ENCODE measurements around the gene DCT.

The DCT gene

GRCh38 chr13:94413598-94413944 is 65.9 kb downstream of the DCT start:
- no peak for TF ChIP-seq CTCF (IDR thresholded peaks at IDR 0.05; ENCODE audit: low read depth, low read length, missing control alignments)
- no peak for DNase-seq (ENCODE audit: low read depth)
- no peak overlapping the region for H3K4me3 ChIP-seq (ENCODE audit: low read depth, low read length)
- in situ Hi-C loops (cut with HindIII; ENCODE audit: low sequenced_read_pairs) = no loop called here

DNA sequence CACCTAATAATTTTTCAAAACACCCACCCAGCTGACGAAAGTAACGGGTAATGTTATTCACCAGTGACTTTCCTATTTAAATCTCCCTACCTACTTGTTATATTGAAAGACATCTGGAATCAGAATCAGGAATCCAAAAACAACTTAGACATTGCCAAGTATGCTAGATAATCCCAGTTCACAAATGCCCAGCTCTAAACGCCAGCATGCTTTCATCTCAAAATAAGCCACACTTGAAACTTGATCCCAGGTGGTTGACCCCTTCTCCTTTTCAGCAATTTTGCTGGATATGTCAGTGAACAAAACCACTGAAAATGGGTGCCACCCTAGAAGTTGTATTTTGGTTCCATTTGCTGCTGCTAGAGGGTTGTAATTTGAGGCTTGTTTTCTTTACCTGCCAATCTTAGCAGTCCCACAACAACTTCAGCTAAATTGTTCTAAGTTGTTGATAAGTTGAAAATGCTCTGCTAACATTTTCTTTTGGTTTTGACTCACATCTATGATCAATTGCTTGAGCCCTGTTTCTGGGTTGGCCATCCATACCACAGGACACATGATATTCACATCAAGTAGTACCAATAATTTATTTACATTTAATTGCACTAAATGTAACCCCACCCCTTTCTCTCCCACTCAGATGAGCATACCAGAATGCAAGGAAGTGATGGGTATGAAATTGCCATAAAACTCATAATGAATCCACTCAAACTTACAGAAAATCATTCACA is 66.4 kb downstream of the DCT start:
- no peak for DNase-seq (ENCODE audit: low read depth)
- TF ChIP-seq CTCF (IDR thresholded peaks at IDR 0.05; ENCODE audit: low read depth, low read length, missing control alignments) = no peak
- in situ Hi-C loops (cut with HindIII; ENCODE audit: low sequenced_read_pairs) = no loop called here
- no peak overlapping the region for H3K4me3 ChIP-seq (ENCODE audit: low read depth, low read length)

DNA sequence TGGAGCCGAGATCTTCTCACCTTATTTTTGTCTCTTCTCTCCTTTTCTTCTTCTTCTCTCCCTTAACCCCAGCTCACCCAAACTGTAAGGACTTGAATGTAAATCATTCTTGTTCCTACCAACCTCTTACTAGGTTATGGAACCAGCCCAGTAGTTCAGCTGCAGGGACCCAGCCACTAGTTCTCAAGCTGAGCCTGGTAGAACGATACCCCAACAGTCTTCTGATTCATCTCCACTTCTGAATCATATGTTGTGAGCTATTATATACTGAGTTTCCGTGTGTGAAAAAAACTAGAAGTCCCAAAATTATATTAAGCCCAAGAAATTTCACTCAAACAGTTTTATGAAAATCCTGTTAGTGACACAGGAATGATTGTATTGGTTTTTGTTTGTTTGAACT is 67.7 kb downstream of the DCT start:
- TF ChIP-seq CTCF (IDR thresholded peaks at IDR 0.05; ENCODE audit: low read depth, low read length, missing control alignments) = no peak
- DNase-seq (ENCODE audit: low read depth) = no peak
- H3K4me3 ChIP-seq (ENCODE audit: low read depth, low read length) = no peak overlapping the region
- in situ Hi-C loops (cut with HindIII; ENCODE audit: low sequenced_read_pairs) = no loop called here

DNA sequence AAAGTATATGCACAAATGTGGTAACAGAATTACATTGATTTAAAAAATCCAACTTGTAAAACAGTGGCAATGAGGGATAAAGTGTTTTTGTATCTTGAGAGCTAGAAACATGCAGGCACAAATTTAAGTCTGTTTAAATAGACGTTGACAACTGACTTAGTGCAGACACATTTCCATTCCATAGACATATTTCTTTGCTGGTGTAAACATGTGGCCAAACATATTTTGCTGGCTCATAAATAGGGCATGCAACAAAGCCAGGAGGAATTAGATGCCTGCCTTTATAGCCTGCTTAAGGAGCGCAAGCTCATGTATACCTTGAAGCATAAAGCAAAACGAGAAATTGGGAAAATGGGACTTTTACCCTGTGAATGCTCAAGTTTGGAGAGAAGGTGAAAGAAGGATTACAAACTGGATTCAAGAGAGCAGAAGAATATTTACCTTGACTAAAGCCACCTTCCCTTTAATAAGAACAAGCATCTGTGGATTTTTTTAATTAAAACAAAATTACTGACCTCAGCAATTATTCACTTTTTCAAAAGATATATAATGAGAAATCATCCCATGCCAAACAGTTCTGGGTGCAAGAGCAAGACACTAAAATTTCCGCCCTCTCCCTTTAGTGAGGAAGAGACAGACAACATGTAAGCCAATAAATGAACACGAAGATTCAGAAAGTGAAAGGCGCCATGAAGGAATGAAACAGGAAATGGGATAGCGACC is 71.0 kb downstream of the DCT start:
- TF ChIP-seq CTCF (IDR thresholded peaks at IDR 0.05; ENCODE audit: low read depth, low read length, missing control alignments) = no peak
- H3K4me3 ChIP-seq (ENCODE audit: low read depth, low read length) = no peak overlapping the region
- no peak for DNase-seq (ENCODE audit: low read depth)
- in situ Hi-C loops (cut with HindIII; ENCODE audit: low sequenced_read_pairs) = no loop called here

DNA sequence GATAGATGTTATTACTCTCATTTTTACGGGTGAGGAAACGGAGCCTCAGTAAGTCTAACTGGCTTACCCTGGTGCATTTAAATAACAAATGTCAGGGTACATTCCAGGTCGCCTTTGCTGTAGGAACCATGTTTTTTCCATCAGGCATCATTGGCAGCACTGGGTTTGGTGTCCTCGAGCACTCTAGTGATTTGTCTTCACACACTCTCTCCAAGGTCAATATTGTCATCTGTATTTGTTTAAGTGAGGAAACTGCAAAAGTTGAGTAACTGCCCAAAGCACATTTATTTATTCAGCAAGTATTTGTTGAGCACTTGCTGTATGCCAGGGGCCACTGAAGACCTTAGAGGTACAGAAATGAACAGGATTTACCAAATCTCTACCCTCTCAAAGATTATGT is 78.6 kb downstream of the DCT start:
- TF ChIP-seq CTCF (IDR thresholded peaks at IDR 0.05; ENCODE audit: low read depth, low read length, missing control alignments) = no peak
- no peak overlapping the region for H3K4me3 ChIP-seq (ENCODE audit: low read depth, low read length)
- in situ Hi-C loops (cut with HindIII; ENCODE audit: low sequenced_read_pairs) = no loop called here
- no peak for DNase-seq (ENCODE audit: low read depth)

DNA sequence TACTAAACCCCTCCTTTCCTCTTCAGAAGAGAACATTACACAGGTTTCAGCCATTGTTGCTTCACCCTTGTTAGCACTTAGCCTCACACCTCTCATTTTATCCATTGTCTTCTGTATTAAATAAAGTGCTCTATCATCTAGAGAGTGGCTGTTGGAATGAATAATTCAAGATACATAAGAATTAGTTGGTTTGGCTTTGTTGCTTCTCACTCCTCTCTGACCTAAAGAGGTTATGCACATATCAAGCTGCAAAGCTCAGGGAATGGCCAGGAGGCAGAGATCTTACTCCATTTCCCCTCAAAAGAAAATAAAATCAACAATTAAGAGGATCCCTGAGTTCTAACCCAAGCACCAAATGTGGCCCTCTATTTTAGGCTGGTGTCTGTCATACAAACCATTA is 79.7 kb downstream of the DCT start:
- in situ Hi-C loops (cut with HindIII; ENCODE audit: low sequenced_read_pairs) = no loop called here
- DNase-seq (ENCODE audit: low read depth) = no peak

More for the DNA sequence above, 79.7 kb downstream of the DCT start:
- no peak for TF ChIP-seq CTCF (IDR thresholded peaks at IDR 0.05; ENCODE audit: low read depth, low read length, missing control alignments)
- H3K4me3 ChIP-seq (ENCODE audit: low read depth, low read length) = no peak overlapping the region
